HG02884 (cell line): Measurements from ENCODE around the gene HDAC4.

Source experiments
- ATAC-seq: cut with Tn5 transposase; IDR thresholded peaks from one replicate; pipeline ENCODE4 v1.9.1; 2021; ENCODE audit warnings: mild to moderate bottlenecking, moderate library complexity; ENCODE audit not compliant: unreplicated experiment

Gene HDAC4

GRCh38 chr2:239311132-239312040 lies 89.4 kb downstream of the HDAC4 start:
- no peak for ATAC-seq

- no peak for ATAC-seq
These were observed 90.3 kb downstream of the HDAC4 start for GRCh38 chr2:239310401-239311061.

GRCh38 chr2:239309398-239310245 lies 91.2 kb downstream of the HDAC4 start:
- no peak for ATAC-seq

GRCh38 chr2:239308661-239309397 lies 92.0 kb downstream of the HDAC4 start:
- no peak for ATAC-seq

GRCh38 chr2:239307921-239308613 lies 92.8 kb downstream of the HDAC4 start:
- no peak for ATAC-seq

GRCh38 chr2:239307221-239307569 lies 93.6 kb downstream of the HDAC4 start:
- ATAC-seq: no peak

- no peak for ATAC-seq
These were observed 94.3 kb downstream of the HDAC4 start for GRCh38 chr2:239306274-239307220.

- no peak for ATAC-seq
These were observed 95.0 kb downstream of the HDAC4 start for GRCh38 chr2:239305771-239306170.

GRCh38 chr2:239305222-239305575 lies 95.6 kb downstream of the HDAC4 start:
- no peak for ATAC-seq

GRCh38 chr2:239304533-239305221 lies 96.1 kb downstream of the HDAC4 start:
- no peak for ATAC-seq

- no peak for ATAC-seq
These were observed 96.9 kb downstream of the HDAC4 start for GRCh38 chr2:239303711-239304532.

- no peak for ATAC-seq
These were observed 97.8 kb downstream of the HDAC4 start for GRCh38 chr2:239302808-239303557.

- ATAC-seq: no peak
These were observed 98.6 kb downstream of the HDAC4 start for GRCh38 chr2:239302083-239302807.

GRCh38 chr2:239300871-239301735 lies 99.7 kb downstream of the HDAC4 start:
- ATAC-seq: no peak

- no peak for ATAC-seq
These were observed 100.6 kb downstream of the HDAC4 start for GRCh38 chr2:239300242-239300641.
